ENCODE measurements around the gene KCNJ12. TPM values are rescaled to one million over a fixed set of nuclear protein-coding genes. Genes with fewer than 3 reads are reported as not detected.

KCNJ12 gene
- polyA plus RNA-seq, 3 donors: 0.12 to 2.1 (median 0.51) TPM

Other genes with a start within 250 kb of the KCNJ12 start
- gene DHRS7B, start 249.4 kb upstream of the KCNJ12 start, polyA plus RNA-seq: 10 to 100 TPM; 19.7 to 44.8 (median 25.2) TPM
- gene TMEM11, start 162.2 kb upstream of the KCNJ12 start, polyA plus RNA-seq: 10 to 100 TPM; 17.7 to 39.3 (median 23.8) TPM
- gene NATD1, start 122.9 kb upstream of the KCNJ12 start, polyA plus RNA-seq: 10 to 100 TPM in 1 of 3 donors, 1 to 10 TPM in 2; 5.2 to 12.8 (median 7.3) TPM
- gene MAP2K3, start 91.6 kb upstream of the KCNJ12 start, polyA plus RNA-seq: 100 to 1,000 TPM in 1 of 3 donors, 10 to 100 TPM in 2; 16.2 to 102 (median 32.1) TPM

Measured in adipose tissue (tissue), 3 donors.